Coronary artery (tissue), 2 donors: ENCODE measurements around the gene NUDT5.

Experiments used
- DNase-seq: peaks from one replicate; pipeline ENCODE4 v3.0.0-alpha.2; 2017; ENCODE audit warnings: low spot score
- H3K27ac ChIP-seq, 2 donors: fragments of 200-600 bp; sonication (generic); one replicate each; pipeline ENCODE4 v1.5.1; 2016 to 2019
- H3K4me3 ChIP-seq: fragments of 200-600 bp; sonication (generic); 2 replicates; pipeline ENCODE4 v1.5.1; 2016; ENCODE audit warnings: mild to moderate bottlenecking, moderate library complexity
- TF ChIP-seq, protein P1 (sequence below): fragments of 200-600 bp; sonication (generic); IDR thresholded peaks from one replicate; pipeline ENCODE4 v1.5.1; 2019; ENCODE audit warnings: antibody characterized with exemption

NUDT5 gene

DNA sequence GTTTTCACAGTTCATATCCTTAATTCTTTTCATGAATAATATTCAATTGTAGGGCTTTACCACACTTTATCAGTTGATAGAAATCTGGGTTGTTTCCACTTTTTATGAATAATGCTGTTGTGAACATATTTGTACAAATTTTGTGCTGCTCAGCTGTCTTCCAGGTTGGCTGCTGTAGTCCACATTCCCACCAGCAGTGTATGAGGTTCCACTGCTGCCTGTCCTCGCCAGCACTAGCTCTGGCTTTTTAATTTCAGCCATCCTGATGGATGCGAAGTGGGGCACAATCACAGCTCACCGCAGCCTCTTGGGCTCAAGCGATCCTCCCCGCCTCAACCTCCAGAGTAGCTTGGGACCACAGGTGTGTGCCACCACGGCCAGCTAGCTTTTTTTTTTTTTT lies 32.8 kb downstream of the NUDT5 start:
- Histone ChIP-seq H3K27ac (no peak overlapping the region), H3K4me3 (no peak overlapping the region)
- DNase-seq: no peak
- TF ChIP-seq, protein P1, sequence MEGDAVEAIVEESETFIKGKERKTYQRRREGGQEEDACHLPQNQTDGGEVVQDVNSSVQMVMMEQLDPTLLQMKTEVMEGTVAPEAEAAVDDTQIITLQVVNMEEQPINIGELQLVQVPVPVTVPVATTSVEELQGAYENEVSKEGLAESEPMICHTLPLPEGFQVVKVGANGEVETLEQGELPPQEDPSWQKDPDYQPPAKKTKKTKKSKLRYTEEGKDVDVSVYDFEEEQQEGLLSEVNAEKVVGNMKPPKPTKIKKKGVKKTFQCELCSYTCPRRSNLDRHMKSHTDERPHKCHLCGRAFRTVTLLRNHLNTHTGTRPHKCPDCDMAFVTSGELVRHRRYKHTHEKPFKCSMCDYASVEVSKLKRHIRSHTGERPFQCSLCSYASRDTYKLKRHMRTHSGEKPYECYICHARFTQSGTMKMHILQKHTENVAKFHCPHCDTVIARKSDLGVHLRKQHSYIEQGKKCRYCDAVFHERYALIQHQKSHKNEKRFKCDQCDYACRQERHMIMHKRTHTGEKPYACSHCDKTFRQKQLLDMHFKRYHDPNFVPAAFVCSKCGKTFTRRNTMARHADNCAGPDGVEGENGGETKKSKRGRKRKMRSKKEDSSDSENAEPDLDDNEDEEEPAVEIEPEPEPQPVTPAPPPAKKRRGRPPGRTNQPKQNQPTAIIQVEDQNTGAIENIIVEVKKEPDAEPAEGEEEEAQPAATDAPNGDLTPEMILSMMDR: no peak

DNA sequence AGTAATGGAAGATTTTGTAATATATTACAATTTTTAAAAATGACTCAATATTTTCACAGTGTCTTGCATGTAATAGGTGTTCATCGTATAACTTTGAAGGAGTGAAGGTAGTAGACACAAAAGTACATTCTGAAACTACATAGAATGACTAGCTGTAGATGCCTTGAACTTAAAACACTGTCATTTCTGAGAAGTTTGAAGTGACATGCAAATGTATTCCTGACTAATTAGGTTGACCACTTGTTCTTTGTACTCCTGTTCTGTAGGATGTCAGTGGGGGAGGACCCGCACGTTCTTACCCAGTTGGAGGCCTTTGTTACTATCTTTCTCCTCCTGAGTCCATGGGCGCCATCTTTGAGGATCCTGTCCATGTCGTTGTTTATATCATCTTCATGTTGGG lies 35.0 kb downstream of the NUDT5 start:
- no peak overlapping the region for H3K4me3 ChIP-seq
- no peak for DNase-seq
- H3K27ac ChIP-seq: no peak overlapping the region
- TF ChIP-seq, protein P1: no peak

DNA sequence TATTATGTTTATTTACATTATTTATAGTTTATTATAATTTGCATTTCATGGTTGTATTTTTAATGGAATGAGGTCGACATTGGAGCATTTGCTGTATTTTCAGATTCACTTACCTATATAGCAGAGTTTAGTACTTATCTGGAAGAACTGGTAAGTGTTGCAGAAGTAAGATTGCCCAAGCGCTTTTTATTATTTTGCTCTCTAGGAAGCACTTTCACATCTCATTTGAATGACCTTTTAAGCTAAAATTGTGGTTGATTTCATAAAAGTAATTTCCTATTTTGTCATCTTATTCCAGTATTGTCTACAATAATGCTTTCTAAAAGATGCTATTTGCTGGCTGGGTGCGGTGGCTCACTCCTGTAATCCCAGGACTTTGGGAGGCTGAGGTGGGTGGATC lies 37.6 kb downstream of the NUDT5 start:
- TF ChIP-seq, protein P1: no peak
- Histone ChIP-seq H3K4me3 (no peak overlapping the region), H3K27ac (no peak overlapping the region)
- no peak for DNase-seq

DNA sequence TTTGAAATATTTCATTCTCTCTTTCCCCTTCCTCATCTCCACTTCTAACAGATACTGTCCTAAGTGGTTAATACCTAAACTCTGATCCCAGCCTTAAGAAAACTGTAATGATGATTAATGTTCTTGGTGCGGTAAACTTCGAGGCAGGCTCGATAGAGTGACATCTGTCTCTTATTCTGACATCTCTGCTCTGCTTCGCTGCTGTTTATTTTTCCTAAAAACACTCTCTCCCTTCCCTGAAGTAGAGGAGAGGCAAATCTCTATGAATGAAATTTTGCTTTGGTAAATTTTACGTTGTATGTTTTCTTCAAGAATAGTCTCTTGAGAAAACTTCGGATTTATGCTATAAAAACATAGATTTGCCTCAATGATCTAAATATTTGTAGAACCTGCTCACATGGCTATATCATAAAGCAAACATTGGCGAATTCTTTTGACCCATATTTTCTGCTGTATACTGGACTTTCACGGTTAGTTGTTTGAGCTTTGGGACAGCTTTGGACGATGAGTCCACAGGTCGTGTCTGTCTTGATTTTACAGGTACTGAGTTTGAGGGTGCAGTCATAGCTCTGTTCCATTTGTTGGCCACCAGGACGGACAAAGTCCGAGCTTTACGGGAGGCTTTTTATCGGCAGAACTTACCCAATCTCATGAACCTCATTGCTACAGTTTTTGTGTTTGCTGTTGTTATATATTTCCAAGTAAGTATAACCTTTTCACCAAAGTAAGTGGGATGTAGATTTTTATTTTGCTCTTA lies 39.1 kb downstream of the NUDT5 start:
- no peak overlapping the region for H3K27ac ChIP-seq
- TF ChIP-seq, protein P1: no peak
- H3K4me3 ChIP-seq: no peak overlapping the region
- no peak for DNase-seq

DNA sequence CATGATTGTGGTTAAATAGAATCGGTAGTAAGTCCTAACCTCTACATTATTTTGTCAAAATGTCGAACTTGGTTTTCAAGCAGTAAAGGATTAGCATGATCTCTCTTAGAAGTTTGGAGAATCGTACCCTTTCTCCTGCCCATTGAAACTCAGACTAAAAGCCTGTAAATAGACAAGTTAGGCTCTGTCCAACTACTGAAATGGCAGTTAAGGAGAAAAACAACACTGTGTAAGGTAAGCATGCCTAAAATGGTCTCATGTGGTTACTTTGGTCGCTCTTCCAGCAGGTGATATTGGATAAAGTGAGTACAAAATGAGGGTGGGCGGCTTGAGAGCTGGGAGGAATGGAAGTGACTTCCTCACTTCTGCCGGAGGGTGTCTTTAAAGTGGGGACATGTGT lies 41.2 kb downstream of the NUDT5 start:
- no peak overlapping the region for H3K4me3 ChIP-seq
- DNase-seq: no peak
- TF ChIP-seq, protein P1: no peak
- no peak overlapping the region for H3K27ac ChIP-seq

DNA sequence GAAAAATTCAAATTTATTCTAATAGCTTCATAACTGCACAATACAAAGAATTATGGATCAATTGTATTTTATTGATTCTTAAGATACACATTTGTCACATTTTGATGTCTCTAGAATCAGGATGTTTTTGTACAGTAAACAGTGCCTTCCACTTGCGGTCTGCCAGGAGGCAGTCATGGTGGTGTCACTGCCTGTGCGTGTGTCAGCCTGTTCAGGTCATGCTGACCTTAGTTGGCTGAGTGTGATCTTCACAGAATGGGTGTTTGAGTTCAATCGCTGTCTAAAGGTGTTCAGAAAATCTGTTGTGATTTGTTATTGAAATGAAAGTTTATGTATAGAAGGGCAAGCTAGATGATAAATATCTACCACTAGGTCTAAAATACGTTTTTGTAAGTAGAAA lies 45.5 kb downstream of the NUDT5 start:
- no peak overlapping the region for H3K27ac ChIP-seq
- TF ChIP-seq, protein P1: no peak
- no peak for DNase-seq
- H3K4me3 ChIP-seq: no peak overlapping the region

DNA sequence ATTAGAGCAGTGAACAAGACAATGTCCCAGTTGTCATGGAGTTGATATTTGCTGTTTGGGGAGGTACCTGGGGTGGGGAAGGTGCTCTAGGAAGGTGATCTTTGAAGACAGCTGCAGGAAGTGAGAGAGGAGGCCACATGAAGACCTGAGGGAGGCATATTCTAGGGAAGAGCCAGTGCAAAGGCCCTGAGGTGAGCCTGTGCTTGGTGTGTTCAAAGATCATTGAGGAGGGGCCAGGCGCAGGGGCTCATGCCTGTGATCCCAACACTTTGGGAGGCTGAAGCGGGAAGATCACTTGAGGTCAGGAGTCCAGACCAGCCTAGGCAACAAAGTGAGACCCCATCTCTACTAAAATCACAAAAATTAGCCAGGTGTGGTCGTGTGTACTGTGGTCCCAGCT lies 51.2 kb downstream of the NUDT5 start:
- DNase-seq: no peak
- Histone ChIP-seq H3K27ac (no peak overlapping the region), H3K4me3 (no peak overlapping the region)
- TF ChIP-seq, protein P1: no peak
